ENCODE data around the gene ANKRD53.

DNA sequence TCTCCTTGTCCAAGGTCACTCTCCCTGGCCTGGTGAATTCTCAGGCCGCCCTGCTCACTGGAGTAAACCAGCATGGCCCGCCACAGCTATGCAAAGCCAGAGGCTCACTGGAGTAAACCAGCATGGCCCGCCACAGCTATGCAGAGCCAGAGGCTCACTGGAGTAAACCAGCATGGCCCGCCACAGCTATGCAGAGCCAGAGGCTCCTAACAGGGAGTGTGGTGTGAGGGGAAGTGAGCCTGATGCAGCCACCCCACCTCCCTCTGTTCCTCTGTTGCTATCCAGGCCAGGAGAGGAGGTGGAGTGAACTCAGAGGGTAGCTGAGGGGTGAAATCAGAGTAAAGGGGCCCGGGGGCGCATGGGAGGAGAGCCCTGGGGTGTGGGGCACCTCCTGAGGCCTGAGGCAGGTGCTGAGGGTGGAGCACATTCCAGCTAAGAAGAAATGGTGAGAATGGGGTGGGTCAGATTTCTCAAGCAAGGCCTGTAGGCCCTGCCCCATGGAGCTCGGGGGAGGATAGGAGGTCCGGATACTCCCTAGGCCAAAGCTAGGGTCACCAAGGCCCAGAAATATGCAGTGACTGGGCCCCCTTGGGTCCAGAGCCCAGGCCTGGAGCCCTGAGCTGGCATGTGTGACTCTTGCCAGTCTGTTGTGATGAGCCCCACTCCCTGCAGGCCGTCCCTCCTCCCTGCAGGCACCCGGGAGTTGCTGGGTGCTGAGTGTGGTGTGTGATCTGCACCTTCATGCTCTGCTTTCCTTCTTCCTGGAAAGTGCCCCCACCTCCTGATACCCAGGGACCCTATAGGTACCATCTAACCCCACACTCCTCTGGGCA lies 41.2 kb upstream of the ANKRD53 start:
- no peak for TF ChIP-seq CTCF (IDR thresholded peaks at IDR 0.05)
- no peak for TF ChIP-seq POLR2A (IDR thresholded peaks at IDR 0.05)

Measured in body of pancreas (tissue), 4 donors.